Stimulated activated CD4-positive, alpha-beta T cell treated with anti-CD3 and anti-CD28 coated beads, TNF-alpha, amount 100 ng/mL, for 24 hours (primary cell): Measurements from ENCODE around the gene PPM1H.
A peak's percentile ranks its signal among the peaks of the same experiment; 100 is the strongest.
"Not testable (repeated sequence)": the region's sequence is repeated elsewhere in the genome, so short reads cannot be mapped to it uniquely, and the experiment has no call there.

Experiments used
- DNase-seq, 3 experiments: peaks; one replicate each; pipeline ENCODE4 v3.0.0-alpha.2; 2020; ENCODE audit warnings: low read depth in 3 of 3

PPM1H gene

GRCh38 chr12:62947364-62947763 lies 12.4 kb upstream of the PPM1H start:
- DNase-seq = no peak

- no peak for DNase-seq
Observed at GRCh38 chr12:62943779-62944395, 8.9 kb upstream of the PPM1H start.

GRCh38 chr12:62942316-62942715 lies 7.4 kb upstream of the PPM1H start:
- DNase-seq = not testable (repeated sequence)

GRCh38 chr12:62934239-62934798 lies 631 bp downstream of the PPM1H start:
- peak in 1 of 3 experiments; percentile 12 for DNase-seq

- no peak for DNase-seq
Observed at GRCh38 chr12:62933602-62934238, 1.2 kb downstream of the PPM1H start.

GRCh38 chr12:62933220-62933601 lies 1.7 kb downstream of the PPM1H start:
- no peak for DNase-seq

- DNase-seq = no peak
Observed at GRCh38 chr12:62931477-62931876, 3.5 kb downstream of the PPM1H start.

GRCh38 chr12:62930546-62931425 lies 4.2 kb downstream of the PPM1H start:
- no peak for DNase-seq

GRCh38 chr12:62928632-62929031 lies 6.3 kb downstream of the PPM1H start:
- no peak for DNase-seq

GRCh38 chr12:62925680-62926079 lies 9.3 kb downstream of the PPM1H start:
- no peak for DNase-seq

GRCh38 chr12:62924084-62924483 lies 10.9 kb downstream of the PPM1H start:
- DNase-seq = no peak

GRCh38 chr12:62922539-62922938 lies 12.4 kb downstream of the PPM1H start:
- no peak for DNase-seq

- no peak for DNase-seq
Observed at GRCh38 chr12:62919838-62920237, 15.1 kb downstream of the PPM1H start.

GRCh38 chr12:62917926-62918325 lies 17.0 kb downstream of the PPM1H start:
- DNase-seq = no peak

GRCh38 chr12:62916632-62917425 lies 18.1 kb downstream of the PPM1H start:
- no peak for DNase-seq

GRCh38 chr12:62915204-62915529 lies 19.8 kb downstream of the PPM1H start:
- no peak for DNase-seq

GRCh38 chr12:62914443-62915203 lies 20.3 kb downstream of the PPM1H start:
- no peak for DNase-seq

- no peak for DNase-seq
Observed at GRCh38 chr12:62913380-62913779, 21.6 kb downstream of the PPM1H start.

GRCh38 chr12:62912644-62913043 lies 22.3 kb downstream of the PPM1H start:
- no peak for DNase-seq

- no peak for DNase-seq
Observed at GRCh38 chr12:62911286-62911685, 23.7 kb downstream of the PPM1H start.

GRCh38 chr12:62910549-62911169 lies 24.3 kb downstream of the PPM1H start:
- no peak for DNase-seq
